Adipocyte (in vitro differentiated cells): Measurements from ENCODE around the gene TMSB15A.
A peak's percentile ranks its signal among the peaks of the same experiment; 100 is the strongest.
"Not testable (repeated sequence)": the region's sequence is repeated elsewhere in the genome, so short reads cannot be mapped to it uniquely, and the experiment has no call there.

Source experiments
- DNase-seq: peaks from one replicate; pipeline ENCODE4 v3.0.0-alpha.2; 2015; ENCODE audit warnings: low read depth
- H3K27me3 ChIP-seq: replicated peaks from 2 replicates; pipeline ENCODE4 v1.7.0; 2013; ENCODE audit warnings: mild to moderate bottlenecking, low read length, moderate library complexity; ENCODE audit not compliant: control insufficient read depth, insufficient read depth
- H3K36me3 ChIP-seq: 2 replicates; pipeline ENCODE4 v1.7.0; 2013; ENCODE audit warnings: low read length, mild to moderate bottlenecking, moderate library complexity; ENCODE audit not compliant: control insufficient read depth, insufficient read depth, severe bottlenecking
- H3K4me1 ChIP-seq: 2 replicates; pipeline ENCODE4 v1.7.0; 2013; ENCODE audit warnings: mild to moderate bottlenecking, low read length, moderate library complexity; ENCODE audit not compliant: control insufficient read depth, insufficient read depth
- H3K4me3 ChIP-seq: 2 replicates; pipeline ENCODE4 v1.7.0; 2013; ENCODE audit warnings: mild to moderate bottlenecking, low read length, moderate library complexity
- H3K9ac ChIP-seq: 2 replicates; pipeline ENCODE4 v1.7.0; 2013; ENCODE audit warnings: mild to moderate bottlenecking, low read length, moderate library complexity
- H3K9me3 ChIP-seq: 2 replicates; pipeline ENCODE4 v1.7.0; 2013; ENCODE audit warnings: mild to moderate bottlenecking, low read length, moderate library complexity; ENCODE audit not compliant: control insufficient read depth

TMSB15A gene

DNA sequence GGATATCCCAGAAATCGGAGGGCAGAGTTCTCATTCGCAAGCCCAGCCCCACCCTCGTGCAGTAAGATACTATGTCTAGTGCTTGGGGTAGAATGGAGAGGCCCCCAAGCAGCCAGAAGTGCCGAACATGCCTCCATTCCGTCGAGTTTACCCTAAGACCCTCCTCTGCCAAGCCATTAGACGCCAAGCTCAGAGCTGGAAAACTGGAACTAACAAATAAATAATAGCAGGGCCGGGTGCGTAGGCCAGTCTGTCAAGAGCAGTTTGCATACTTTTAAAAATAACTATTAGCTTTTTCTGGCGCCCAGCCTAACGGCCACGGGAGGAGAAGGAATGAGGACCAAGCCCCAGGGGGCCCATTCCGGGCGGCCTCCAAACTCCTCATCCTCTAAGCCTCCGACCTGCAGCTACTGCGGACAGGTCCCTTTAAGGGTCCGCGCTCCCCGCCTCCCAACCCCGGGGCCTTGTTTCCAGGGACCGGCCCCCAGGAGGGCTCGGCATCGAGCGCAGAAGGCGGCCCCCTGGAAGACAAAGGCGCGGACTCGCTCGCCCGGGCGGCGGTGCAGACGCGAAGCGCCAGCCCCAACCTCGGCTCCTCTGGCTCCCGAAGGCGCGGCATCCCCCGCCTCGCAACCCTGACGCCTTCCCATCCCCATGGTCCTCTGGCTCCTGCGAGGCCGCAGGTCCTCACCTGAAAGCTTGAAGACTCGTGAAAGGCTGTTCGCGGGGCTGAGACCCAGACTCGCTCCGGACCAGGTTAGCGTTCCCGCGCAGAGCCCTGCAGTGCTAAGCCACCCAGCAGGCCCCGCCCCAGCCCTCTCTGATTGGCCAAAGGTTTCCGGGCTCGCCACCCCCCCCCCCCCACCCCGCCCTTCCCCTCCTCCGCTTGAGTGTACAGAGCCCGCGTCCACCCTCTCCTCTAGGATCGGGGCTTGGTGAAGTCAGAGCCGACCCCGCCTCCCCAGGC lies at the start of gene TMSB15A:
Gene TMSB15A (minus strand): TSS at position 765 of the 967 bp plus-strand sequence.
- Histone ChIP-seq H3K4me1 (no peaks in the 10 kb centered on the region), H3K27me3 (peaks cover 40% of the 10 kb centered on the region), H3K9me3 (peaks cover 18% of the 10 kb centered on the region), H3K36me3 (no peaks in the 10 kb centered on the region), H3K4me3 (peak within 1 kb of the TSS; percentile 74), H3K9ac (no peak within 1 kb of the TSS)
- DNase-seq: peak; percentile 71

DNA sequence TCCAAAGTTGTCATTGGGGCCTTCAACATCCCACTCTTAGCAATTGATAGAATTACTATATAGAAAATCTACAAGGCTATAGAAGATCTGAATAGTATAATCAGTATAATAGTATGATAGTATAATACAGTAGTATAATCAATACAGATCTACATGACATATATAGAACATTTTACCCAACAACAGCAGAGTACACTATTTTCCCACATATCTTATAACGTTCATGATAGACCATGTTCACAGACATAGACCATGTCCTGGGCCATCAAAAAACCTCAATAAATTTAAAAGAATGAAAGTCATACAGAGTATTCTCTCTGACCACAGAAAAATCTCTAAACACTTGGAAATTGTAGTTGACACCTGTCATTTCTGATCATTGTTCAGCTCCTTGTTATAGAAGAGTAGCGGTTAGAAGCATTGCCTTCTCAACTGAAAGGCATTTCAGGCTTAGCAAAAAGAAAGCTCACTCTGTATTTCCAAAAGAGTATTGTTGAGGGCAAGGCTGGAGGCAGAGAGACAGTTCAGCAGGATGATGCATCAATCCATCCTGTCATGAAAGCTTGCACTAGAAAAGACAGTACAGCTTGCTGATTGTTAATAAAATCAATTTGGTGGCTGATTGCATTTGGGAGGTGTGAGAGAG lies 44.0 kb upstream of the TMSB15A start:
- no peak overlapping the region for H3K9ac ChIP-seq
- DNase-seq: no peak
- peaks cover 36% of the 10 kb centered on the region for H3K27me3 ChIP-seq
- H3K9me3 ChIP-seq: peaks cover 3% of the 10 kb centered on the region
- H3K4me3 ChIP-seq: no peak overlapping the region
- H3K4me1 ChIP-seq: no peaks in the 10 kb centered on the region
- no peaks in the 10 kb centered on the region for H3K36me3 ChIP-seq

DNA sequence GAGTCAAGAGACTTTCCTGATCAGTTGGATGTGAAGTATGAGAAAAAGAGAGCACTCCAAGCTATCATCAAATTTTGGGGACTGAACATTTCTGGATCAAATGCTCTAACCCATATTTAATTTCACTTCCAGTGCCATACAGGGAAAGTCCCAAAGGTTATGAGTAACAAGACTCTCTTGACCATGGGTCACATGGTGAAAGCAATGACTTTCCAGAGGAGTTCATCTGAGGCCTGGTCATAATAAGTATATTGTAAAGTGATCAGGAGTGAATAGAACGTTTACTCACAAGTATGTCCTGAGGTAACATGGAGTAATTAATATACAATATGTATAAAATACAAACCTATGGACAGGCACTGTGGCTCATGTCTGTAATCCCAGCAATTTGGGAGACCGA lies 42.1 kb upstream of the TMSB15A start:
- Histone ChIP-seq H3K4me3 (no peak overlapping the region), H3K36me3 (no peaks in the 10 kb centered on the region), H3K9me3 (peaks cover 3% of the 10 kb centered on the region), H3K9ac (no peak overlapping the region), H3K4me1 (no peaks in the 10 kb centered on the region), H3K27me3 (peaks cover 42% of the 10 kb centered on the region)
- no peak for DNase-seq

DNA sequence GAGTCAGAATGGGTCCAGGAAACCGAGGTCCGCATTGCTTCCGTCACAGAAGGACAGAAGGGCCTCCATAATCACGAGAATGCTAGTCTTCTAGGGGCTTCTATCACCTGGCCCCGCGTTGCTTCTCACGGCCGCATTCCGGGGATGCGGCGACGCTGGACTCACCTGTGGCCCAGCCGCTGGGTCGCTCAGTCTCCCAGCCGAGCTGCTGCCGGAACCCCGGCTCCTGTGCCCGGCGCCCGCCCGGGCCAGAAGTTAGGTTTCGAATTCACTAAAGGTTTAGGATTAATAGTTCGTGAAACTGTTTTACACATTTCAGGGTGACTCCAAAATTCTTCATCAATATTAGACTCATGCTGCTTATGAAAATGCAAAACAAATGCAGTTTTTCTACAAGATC lies 31.7 kb upstream of the TMSB15A start:
- Histone ChIP-seq H3K9ac (no peak overlapping the region), H3K9me3 (no peaks in the 10 kb centered on the region), H3K4me1 (no peaks in the 10 kb centered on the region), H3K27me3 (peaks cover 22% of the 10 kb centered on the region), H3K36me3 (no peaks in the 10 kb centered on the region), H3K4me3 (no peak overlapping the region)
- DNase-seq: no peak

GRCh38 chrX:102546828-102547493 lies 30.4 kb upstream of the TMSB15A start:
- Histone ChIP-seq H3K27me3 (peaks cover 22% of the 10 kb centered on the region), H3K9me3 (no peaks in the 10 kb centered on the region), H3K4me1 (no peaks in the 10 kb centered on the region), H3K4me3 (peak overlapping the region; percentile 73), H3K9ac (no peak overlapping the region), H3K36me3 (no peaks in the 10 kb centered on the region)
- DNase-seq: no peak

DNA sequence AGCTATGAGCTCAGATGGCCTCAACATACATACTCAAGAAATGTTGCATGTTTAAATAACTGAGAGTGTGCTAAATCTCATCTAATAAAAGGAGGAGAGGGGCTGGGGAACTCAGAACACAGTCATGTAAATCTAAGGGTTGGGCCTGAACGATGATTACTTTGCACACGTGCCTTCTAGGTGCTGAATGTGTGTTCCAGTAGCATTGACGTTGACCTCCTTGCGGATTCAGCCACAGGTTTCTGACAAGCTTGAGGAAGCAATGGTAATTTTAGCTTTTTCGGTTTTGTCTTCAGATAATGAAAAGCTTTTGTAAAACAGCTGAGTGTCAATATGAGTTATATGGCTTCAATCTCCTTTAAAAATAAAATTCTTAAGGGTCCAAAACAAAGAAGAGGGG lies 29.6 kb upstream of the TMSB15A start:
- not testable (repeated sequence) for DNase-seq, H3K36me3 ChIP-seq, H3K9me3 ChIP-seq, H3K4me1 ChIP-seq, H3K4me3 ChIP-seq, H3K9ac ChIP-seq
- peaks cover 22% of the 10 kb centered on the region for H3K27me3 ChIP-seq

GRCh38 chrX:102535958-102536357 lies 19.4 kb upstream of the TMSB15A start:
- H3K4me3 ChIP-seq: no peak overlapping the region
- H3K9ac ChIP-seq: no peak overlapping the region
- no peak for DNase-seq
- H3K36me3 ChIP-seq: no peaks in the 10 kb centered on the region
- peaks cover 5% of the 10 kb centered on the region for H3K27me3 ChIP-seq
- peaks cover 28% of the 10 kb centered on the region for H3K9me3 ChIP-seq
- H3K4me1 ChIP-seq: no peaks in the 10 kb centered on the region

GRCh38 chrX:102517326-102517725 lies 787 bp upstream of the TMSB15A start:
- H3K27me3 ChIP-seq: peaks cover 38% of the 10 kb centered on the region
- H3K9ac ChIP-seq: no peak overlapping the region
- H3K9me3 ChIP-seq: peaks cover 20% of the 10 kb centered on the region
- no peak overlapping the region for H3K4me3 ChIP-seq
- DNase-seq: peak; percentile 28
- H3K4me1 ChIP-seq: no peaks in the 10 kb centered on the region
- no peaks in the 10 kb centered on the region for H3K36me3 ChIP-seq

DNA sequence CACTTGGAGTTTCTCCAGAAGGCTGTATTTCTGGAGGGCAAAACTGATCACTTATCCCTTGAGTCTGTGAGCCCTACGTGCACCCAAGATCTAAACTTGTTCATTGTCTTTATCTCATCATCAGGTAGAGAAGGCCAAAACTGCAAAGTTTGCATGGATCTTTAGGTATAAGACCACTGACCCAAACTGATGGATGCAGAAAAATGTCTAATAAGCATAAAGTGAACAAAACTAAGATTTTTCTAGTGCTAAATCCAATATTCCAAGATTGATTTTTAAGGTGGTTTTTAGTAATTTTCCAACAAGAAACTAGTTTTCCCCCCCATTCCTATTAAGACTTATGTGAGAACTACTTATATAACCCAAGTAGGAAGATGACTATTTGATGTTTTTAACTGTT lies 2.0 kb downstream of the TMSB15A start:
- no peak overlapping the region for H3K4me3 ChIP-seq

DNA sequence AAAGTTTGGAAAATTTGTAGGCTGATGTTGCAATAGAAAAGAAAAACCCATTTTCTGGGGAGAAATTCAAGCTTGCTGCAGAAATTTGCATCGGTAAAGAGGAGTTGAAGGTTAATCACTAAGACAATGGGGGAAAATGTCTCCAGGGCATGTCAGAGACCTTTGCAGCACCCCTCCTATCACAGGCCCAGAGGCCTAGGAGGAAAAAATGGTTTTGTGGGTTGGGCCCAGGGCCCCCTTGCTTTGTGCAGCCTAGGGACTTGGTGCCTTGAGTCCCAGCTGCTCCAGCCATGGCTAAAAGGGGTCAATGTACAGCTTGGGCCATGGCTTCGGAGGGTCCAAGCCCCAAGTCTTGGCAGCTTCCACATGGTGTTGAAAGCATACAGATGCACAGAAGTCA lies 17.8 kb downstream of the TMSB15A start:
- Histone ChIP-seq H3K27me3 (peaks cover 42% of the 10 kb centered on the region), H3K4me3 (no peak overlapping the region), H3K9me3 (peaks cover 33% of the 10 kb centered on the region), H3K36me3 (no peaks in the 10 kb centered on the region), H3K4me1 (no peaks in the 10 kb centered on the region), H3K9ac (no peak overlapping the region)
- no peak for DNase-seq

More for the DNA sequence above, 2.0 kb downstream of the TMSB15A start:
- Histone ChIP-seq H3K4me1 (no peaks in the 10 kb centered on the region), H3K9me3 (peaks cover 30% of the 10 kb centered on the region), H3K9ac (no peak overlapping the region), H3K36me3 (no peaks in the 10 kb centered on the region), H3K27me3 (peaks cover 37% of the 10 kb centered on the region)
- DNase-seq: no peak

DNA sequence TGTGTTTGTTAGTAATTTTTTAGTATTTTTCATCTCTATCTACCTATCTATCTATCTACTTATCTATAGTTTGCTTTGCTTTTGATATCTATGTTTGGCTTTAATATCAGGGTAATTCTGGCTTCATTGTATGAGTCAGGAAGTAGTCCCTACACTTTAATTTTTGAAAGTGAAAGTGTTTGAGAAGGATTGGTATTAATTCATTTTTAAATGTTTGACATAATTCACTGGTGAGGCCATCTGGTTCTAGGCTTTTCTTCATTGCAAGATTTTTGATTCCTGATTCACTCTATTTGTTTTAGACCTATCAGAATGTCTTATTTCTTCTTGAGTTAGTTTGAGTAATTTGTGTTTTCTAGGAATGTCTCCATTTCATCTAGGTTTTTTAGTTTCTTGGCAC lies 24.8 kb downstream of the TMSB15A start:
- peak; percentile 16 for DNase-seq
- Histone ChIP-seq H3K27me3 (peaks cover 30% of the 10 kb centered on the region), H3K4me1 (no peaks in the 10 kb centered on the region), H3K36me3 (no peaks in the 10 kb centered on the region), H3K9me3 (peaks cover 4% of the 10 kb centered on the region), H3K9ac (no peak overlapping the region), H3K4me3 (no peak overlapping the region)
